Left cardiac atrium (tissue), 4 donors: ENCODE results near the gene SLC35G6. TPM values are rescaled to one million over a fixed set of nuclear protein-coding genes. Genes with fewer than 3 reads are reported as not detected.
"Not testable (repeated sequence)": the region's sequence is repeated elsewhere in the genome, so short reads cannot be mapped to it uniquely, and the experiment has no call there.

Source experiments
- ATAC-seq, 2 donors: fragments of 200-7000 bp; cut with Tn5 transposase; one replicate each; pipeline ENCODE4 v1.9.1; 2020; ENCODE audit warnings: mild to moderate bottlenecking in 2 of 2, moderate library complexity in 2 of 2
- DNase-seq: peaks from one replicate; pipeline ENCODE4 v3.0.0-alpha.2; 2020
- intact Hi-C, 2 donors: fragments of 100-400 bp; cut with DNase I; formaldehyde crosslinking; loops; one replicate each; pipeline versions ENCODE4 v1.14.1 to v1.15.1; 2022 to 2023
- long read RNA-seq: library from polyadenylated mRNA; unstranded; transcript quantifications from one replicate; pipeline ENCODE4 v2.0.0, GENCODE V29; 2021
- total RNA-seq, 2 donors: library from RNA; stranded (reverse); fragmentation: NEBNext Ultra II Directional; extraction: Animal tissue kit (Norgen Biotek cat#: 25700); gene quantifications; one replicate each; pipeline ENCODE4 v1.2.1, GENCODE V29; 2021
- donor health status: DM: no; HTN: yes; CAD: no.
- donor health status: DM: no; HTN: yes; CAD: no; lungs with severe emphysema.
- donor health status: DM: yes; HTN: yes; CAD: no.
- donor health status: Dilated cardiomyopathy.

The SLC35G6 gene
- total RNA-seq: not detected
- long read RNA-seq: 0 reads

GRCh38 chr17:7481275-7481674, at the start of gene SLC35G6:
Gene SLC35G6, plus strand, starts transcription at chr17:7481446. Its CDS starts 71 bp downstream, at chr17:7481517.
- ATAC-seq, DNase-seq, intact Hi-C loops: not testable (repeated sequence)

GRCh38 chr17:7432296-7432695, 49.0 kb upstream of the SLC35G6 start:
- ATAC-seq: no peak
- intact Hi-C loops: loop anchor here in 1 of 2 donors (10.0 kb wide), 1 partner anchor 133 kb away; the partner anchor contains the start of gene SENP3
- DNase-seq: no peak

GRCh38 chr17:7435676-7436555, 45.3 kb upstream of the SLC35G6 start:
- intact Hi-C loops: loop anchor here (2.0 to 10.0 kb wide), 5 partner anchors 31 to 129 kb away; partner anchors contain the start of genes SENP3 (in 2 of the 2), TMEM256 (in 1 of the 2) and TMEM95 (in 1 of the 2)
- ATAC-seq: peak in 1 of 2 donors; percentile 5

GRCh38 chr17:7436556-7437368, 44.5 kb upstream of the SLC35G6 start:
- peak; percentile 76 to 78 for ATAC-seq
- peak; percentile 83 for DNase-seq
- intact Hi-C loops: loop anchor here (5.0 to 10.0 kb wide), 4 partner anchors 51 to 128 kb away; partner anchors contain the start of genes SENP3 (in 2 of the 2) and TMEM95 (in 1 of the 2)

More at GRCh38 chr17:7435676-7436555, 45.3 kb upstream of the SLC35G6 start:
- peak; percentile 47 for DNase-seq

- intact Hi-C loops: loop anchor here (5.0 to 10.0 kb wide), 4 partner anchors 50 to 127 kb away; partner anchors contain the start of genes SENP3 (in 2 of the 2) and TMEM95 (in 1 of the 2)
- peak; percentile 46 for DNase-seq
Measured at GRCh38 chr17:7437369-7437863, 43.8 kb upstream of the SLC35G6 start.

GRCh38 chr17:7437950-7438614, 43.2 kb upstream of the SLC35G6 start:
- ATAC-seq (peak; percentile 8 to 27), DNase-seq (peak; percentile 84)
- intact Hi-C loops: loop anchor here (5.0 to 10.0 kb wide), 4 partner anchors 49 to 127 kb away; partner anchors contain the start of genes SENP3 (in 2 of the 2) and TMEM95 (in 1 of the 2)

More at GRCh38 chr17:7437369-7437863, 43.8 kb upstream of the SLC35G6 start:
- no peak for ATAC-seq

GRCh38 chr17:7438656-7439460, 42.4 kb upstream of the SLC35G6 start:
- no peak for ATAC-seq
- DNase-seq: no peak
- intact Hi-C loops: loop anchor here (5.0 to 10.0 kb wide), 4 partner anchors 48 to 126 kb away; partner anchors contain the start of genes SENP3 (in 2 of the 2) and TMEM95 (in 1 of the 2)

GRCh38 chr17:7439462-7440112, 41.7 kb upstream of the SLC35G6 start, which contains the start of gene FGF11:
Gene FGF11, plus strand, starts transcription at chr17:7439512. Its CDS starts 109 bp downstream, at chr17:7439621.
- ATAC-seq (no peak), DNase-seq (no peak)
- intact Hi-C loops: loop anchor here (2.0 to 10.0 kb wide), 5 partner anchors 45 to 125 kb away; partner anchors contain the start of genes SENP3 (in 2 of the 2), POLR2A (in 1 of the 2) and TMEM95 (in 1 of the 2)

GRCh38 chr17:7440113-7440833, 41.0 kb upstream of the SLC35G6 start:
- ATAC-seq (peak; percentile 3 to 4), DNase-seq (peak; percentile 79)
- intact Hi-C loops: loop anchor here in 1 of 2 donors (2.0 kb wide), 1 partner anchor 45 kb away; the partner anchor contains the start of gene POLR2A

GRCh38 chr17:7440834-7441195, 40.4 kb upstream of the SLC35G6 start:
- intact Hi-C loops: loop anchor here in 1 of 2 donors (2.0 kb wide), 1 partner anchor 44 kb away; the partner anchor contains the start of gene POLR2A
- ATAC-seq (peak in 1 of 2 donors; percentile 27), DNase-seq (peak; percentile 70)

GRCh38 chr17:7441266-7441665, 40.0 kb upstream of the SLC35G6 start:
- ATAC-seq (no peak), DNase-seq (no peak)
- intact Hi-C loops: loop anchor here in 1 of 2 donors (2.0 kb wide), 1 partner anchor 44 kb away; the partner anchor contains the start of gene POLR2A

GRCh38 chr17:7442142-7442541, 39.1 kb upstream of the SLC35G6 start:
- no peak for ATAC-seq
- DNase-seq: no peak
- intact Hi-C loops: no loop called here

GRCh38 chr17:7443499-7444485, 37.5 kb upstream of the SLC35G6 start:
- no peak for DNase-seq
- intact Hi-C loops: no loop called here

More at GRCh38 chr17:7443499-7444485, 37.5 kb upstream of the SLC35G6 start:
- no peak for ATAC-seq
